ENCODE results near the gene SEPTIN11. TPM values are rescaled to one million over a fixed set of nuclear protein-coding genes. Genes with fewer than 3 reads are reported as not detected.

SEPTIN11 gene
- total RNA-seq, 1 experiment from 2014 or later: 77.3 TPM

DNA sequence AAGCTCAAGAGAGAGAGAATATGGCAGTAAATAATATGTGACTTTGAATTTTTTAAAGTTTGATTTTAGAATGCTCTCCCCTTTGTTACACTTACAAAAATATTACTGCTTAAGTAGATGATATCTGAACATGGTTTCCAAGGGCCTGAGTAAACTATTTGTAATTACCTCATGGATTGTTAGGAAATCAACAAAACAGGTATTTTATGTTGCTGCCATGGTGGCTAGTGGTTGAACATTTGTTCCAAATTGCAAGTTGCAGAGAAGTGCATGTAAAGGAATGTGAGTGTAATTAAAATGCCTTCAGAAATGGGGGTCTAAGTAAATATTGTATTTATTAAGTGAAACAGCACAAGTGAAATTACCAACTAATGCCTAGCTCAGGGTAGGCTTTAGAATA is 27.6 kb downstream of the SEPTIN11 start:
- Histone ChIP-seq H3T11ph (ENCODE audit: low read length) (no peak overlapping the region), H4K91ac (ENCODE audit: insufficient read length, low read depth, low read length) (no peak overlapping the region), H2BK12ac (ENCODE audit: insufficient read length, low read depth, low read length) (no peak overlapping the region), H3K9me3 (ENCODE audit: control insufficient read depth, low read depth, low read length) (no peaks in the 10 kb centered on the region), H2AFZ (ENCODE audit: low read length) (no peak overlapping the region), H2BK15ac (ENCODE audit: low read depth, low read length) (no peak overlapping the region), H3K4ac (ENCODE audit: low read depth, low read length) (no peak overlapping the region), H3K18ac (ENCODE audit: insufficient read length, low read depth, low read length) (no peak overlapping the region), H2BK20ac (ENCODE audit: low read depth, low read length, poor library complexity, severe bottlenecking) (no peak overlapping the region), H2BK5ac (ENCODE audit: insufficient read length, low read length) (no peak overlapping the region), H3K56ac (ENCODE audit: insufficient read length, low read depth, low read length) (no peak overlapping the region), H3K79me1 (ENCODE audit: insufficient read depth, low read depth, low read length, poor library complexity, severe bottlenecking) (peaks cover 13% of the 10 kb centered on the region), H3K23me2 (ENCODE audit: insufficient read length, low read depth, low read length, poor library complexity, severe bottlenecking) (no peaks in the 10 kb centered on the region), H2BK120ac (ENCODE audit: low read depth, low read length, poor library complexity, severe bottlenecking) (no peak overlapping the region), H3K14ac (ENCODE audit: insufficient read depth, low read length) (no peak overlapping the region), H4K8ac (replicated peaks; ENCODE audit: insufficient read length, low read depth, low read length) (no peak overlapping the region), H3K23ac (ENCODE audit: insufficient read length, low read depth, low read length) (no peak overlapping the region), H4K5ac (ENCODE audit: insufficient read length, low read depth, low read length) (no peak overlapping the region), H3K79me2 (ENCODE audit: insufficient read depth, low read length) (peaks cover 2% of the 10 kb centered on the region; the same call in 1 of the 2 replicates), H4K20me1 (ENCODE audit: control insufficient read depth, insufficient read depth, insufficient read length) (no peaks in the 10 kb centered on the region), H3K4me1 (ENCODE audit: insufficient read depth, low read length) (0 out of 2 replicates have a peak, but pooled peaks cover 6% of the 10 kb centered on the region), H3K4me2 (ENCODE audit: insufficient read depth, insufficient read length, low read length) (no peak overlapping the region), H3K27ac (ENCODE audit: insufficient read length, low read depth, low read length) (no peak overlapping the region), H3K9ac (ENCODE audit: extremely low read depth, insufficient read length, low read length) (no peak overlapping the region), H3K27me3 (ENCODE audit: insufficient read depth, low read length) (no peaks in the 10 kb centered on the region), H2AK5ac (ENCODE audit: insufficient read length, low read length) (no peak overlapping the region)
- TF ChIP-seq, protein P1, sequence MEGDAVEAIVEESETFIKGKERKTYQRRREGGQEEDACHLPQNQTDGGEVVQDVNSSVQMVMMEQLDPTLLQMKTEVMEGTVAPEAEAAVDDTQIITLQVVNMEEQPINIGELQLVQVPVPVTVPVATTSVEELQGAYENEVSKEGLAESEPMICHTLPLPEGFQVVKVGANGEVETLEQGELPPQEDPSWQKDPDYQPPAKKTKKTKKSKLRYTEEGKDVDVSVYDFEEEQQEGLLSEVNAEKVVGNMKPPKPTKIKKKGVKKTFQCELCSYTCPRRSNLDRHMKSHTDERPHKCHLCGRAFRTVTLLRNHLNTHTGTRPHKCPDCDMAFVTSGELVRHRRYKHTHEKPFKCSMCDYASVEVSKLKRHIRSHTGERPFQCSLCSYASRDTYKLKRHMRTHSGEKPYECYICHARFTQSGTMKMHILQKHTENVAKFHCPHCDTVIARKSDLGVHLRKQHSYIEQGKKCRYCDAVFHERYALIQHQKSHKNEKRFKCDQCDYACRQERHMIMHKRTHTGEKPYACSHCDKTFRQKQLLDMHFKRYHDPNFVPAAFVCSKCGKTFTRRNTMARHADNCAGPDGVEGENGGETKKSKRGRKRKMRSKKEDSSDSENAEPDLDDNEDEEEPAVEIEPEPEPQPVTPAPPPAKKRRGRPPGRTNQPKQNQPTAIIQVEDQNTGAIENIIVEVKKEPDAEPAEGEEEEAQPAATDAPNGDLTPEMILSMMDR (conservative IDR thresholded peaks at IDR 0.05): no peak
- H3K4me3 Mint-ChIP-seq: no peak overlapping the region
- H3K4me1 Mint-ChIP-seq: peaks cover 18% of the 10 kb centered on the region in 2 experiments
- no peaks in the 10 kb centered on the region for H3K27me3 Mint-ChIP-seq (ENCODE audit: low read depth)
- peaks cover 0 to 1% (median 0%) of the 10 kb centered on the region in 3 experiments; a peak in 1 of 7 replicates for H3K36me3 Mint-ChIP-seq (ENCODE audit: insufficient read depth in 1 of 3, low read depth in 3 of 3)
- H3K9me3 Mint-ChIP-seq: no peaks in the 10 kb centered on the region
- no peak for DNase-seq
- H3K27ac Mint-ChIP-seq: no peak overlapping the region

All from H9 (cell line).